ENCODE measurements around the gene HELT. TPM values are rescaled to one million over a fixed set of nuclear protein-coding genes. Genes with fewer than 3 reads are reported as not detected.
"Not testable (repeated sequence)": the region's sequence is repeated elsewhere in the genome, so short reads cannot be mapped to it uniquely, and the experiment has no call there.

Gene HELT
- polyA plus RNA-seq (2013, experiment 1 of 2) = not detected
- not detected for polyA plus RNA-seq (2013, experiment 2 of 2)

- Histone ChIP-seq H3K27ac (ENCODE audit: low read depth, low read length) (no peak within 1 kb of the TSS), H3K36me3 (ENCODE audit: insufficient read depth, low read length) (no peaks in the 10 kb centered on the region), H3K4me1 (ENCODE audit: insufficient read depth, low read length) (peaks cover 30% of the 10 kb centered on the region), H3K4me3 (ENCODE audit: low read length) (peak within 1 kb of the TSS; percentile 34), H3K27me3 (ENCODE audit: insufficient read depth, low read length) (peaks cover 100% of the 10 kb centered on the region), H3K9ac (ENCODE audit: low read depth, low read length) (no peak within 1 kb of the TSS), H3K9me3 (ENCODE audit: insufficient read depth, low read depth, low read length) (no peaks in the 10 kb centered on the region)
- under 1% methylated on average over 58 of the region's 58 CpGs for WGBS
Observed at GRCh38 chr4:185017964-185018772, at the start of gene HELT. Gene HELT, plus strand, starts transcription at chr4:185018490. Its CDS starts 439 bp downstream, at chr4:185018929.

GRCh38 chr4:184968784-184969201 lies 49.5 kb upstream of the HELT start:
- H3K36me3 ChIP-seq (ENCODE audit: insufficient read depth, low read length) = no peaks in the 10 kb centered on the region
- no peak overlapping the region for H3K4me3 ChIP-seq (ENCODE audit: low read length)
- peaks cover 9% of the 10 kb centered on the region; the same call in 1 of the 2 replicates for H3K9me3 ChIP-seq (ENCODE audit: insufficient read depth, low read depth, low read length)
- no peak overlapping the region for H3K27ac ChIP-seq (ENCODE audit: low read depth, low read length)
- WGBS = 86% methylated on average over 5 of the region's 5 CpGs
- no peaks in the 10 kb centered on the region for H3K4me1 ChIP-seq (ENCODE audit: insufficient read depth, low read length)
- H3K9ac ChIP-seq (ENCODE audit: low read depth, low read length) = no peak overlapping the region
- no peaks in the 10 kb centered on the region for H3K27me3 ChIP-seq (ENCODE audit: insufficient read depth, low read length)

GRCh38 chr4:184969610-184970009 lies 48.7 kb upstream of the HELT start:
- WGBS = 90% methylated on average over 5 of the region's 5 CpGs
- Histone ChIP-seq H3K4me1 (ENCODE audit: insufficient read depth, low read length) (no peaks in the 10 kb centered on the region), H3K4me3 (ENCODE audit: low read length) (no peak overlapping the region), H3K27me3 (ENCODE audit: insufficient read depth, low read length) (no peaks in the 10 kb centered on the region), H3K9ac (ENCODE audit: low read depth, low read length) (no peak overlapping the region), H3K27ac (ENCODE audit: low read depth, low read length) (no peak overlapping the region), H3K36me3 (ENCODE audit: insufficient read depth, low read length) (no peaks in the 10 kb centered on the region), H3K9me3 (ENCODE audit: insufficient read depth, low read depth, low read length) (peaks cover 9% of the 10 kb centered on the region; the same call in 1 of the 2 replicates)

- Histone ChIP-seq H3K4me3 (ENCODE audit: low read length) (no peak overlapping the region), H3K36me3 (ENCODE audit: insufficient read depth, low read length) (no peaks in the 10 kb centered on the region), H3K9me3 (ENCODE audit: insufficient read depth, low read depth, low read length) (peaks cover 9% of the 10 kb centered on the region; the same call in 1 of the 2 replicates), H3K9ac (ENCODE audit: low read depth, low read length) (no peak overlapping the region), H3K4me1 (ENCODE audit: insufficient read depth, low read length) (no peaks in the 10 kb centered on the region), H3K27ac (ENCODE audit: low read depth, low read length) (no peak overlapping the region), H3K27me3 (ENCODE audit: insufficient read depth, low read length) (no peaks in the 10 kb centered on the region)
- 92% methylated on average over 7 of the region's 7 CpGs for WGBS
Observed at GRCh38 chr4:184972991-184973390, 45.3 kb upstream of the HELT start.

- 91% methylated on average over 2 of the region's 2 CpGs for WGBS
Observed at GRCh38 chr4:184976348-184976747, 41.9 kb upstream of the HELT start.

GRCh38 chr4:184977747-184978146 lies 40.5 kb upstream of the HELT start:
- no peaks in the 10 kb centered on the region for H3K27me3 ChIP-seq (ENCODE audit: insufficient read depth, low read length)
- 93% methylated on average over 2 of the region's 3 CpGs for WGBS
- H3K4me1 ChIP-seq (ENCODE audit: insufficient read depth, low read length) = no peaks in the 10 kb centered on the region
- H3K27ac ChIP-seq (ENCODE audit: low read depth, low read length) = no peak overlapping the region
- H3K9me3 ChIP-seq (ENCODE audit: insufficient read depth, low read depth, low read length) = no peaks in the 10 kb centered on the region
- no peak overlapping the region for H3K4me3 ChIP-seq (ENCODE audit: low read length)
- no peak overlapping the region for H3K9ac ChIP-seq (ENCODE audit: low read depth, low read length)
- no peaks in the 10 kb centered on the region for H3K36me3 ChIP-seq (ENCODE audit: insufficient read depth, low read length)

More at GRCh38 chr4:184976348-184976747, 41.9 kb upstream of the HELT start:
- not testable (repeated sequence) for H3K27me3 ChIP-seq (ENCODE audit: insufficient read depth, low read length); H3K4me3 ChIP-seq (ENCODE audit: low read length); H3K9ac ChIP-seq (ENCODE audit: low read depth, low read length); H3K27ac ChIP-seq (ENCODE audit: low read depth, low read length); H3K9me3 ChIP-seq (ENCODE audit: insufficient read depth, low read depth, low read length); H3K4me1 ChIP-seq (ENCODE audit: insufficient read depth, low read length); H3K36me3 ChIP-seq (ENCODE audit: insufficient read depth, low read length)

- Histone ChIP-seq H3K4me1 (ENCODE audit: insufficient read depth, low read length) (no peaks in the 10 kb centered on the region), H3K36me3 (ENCODE audit: insufficient read depth, low read length) (no peaks in the 10 kb centered on the region), H3K27ac (ENCODE audit: low read depth, low read length) (no peak overlapping the region), H3K9me3 (ENCODE audit: insufficient read depth, low read depth, low read length) (no peaks in the 10 kb centered on the region), H3K9ac (ENCODE audit: low read depth, low read length) (no peak overlapping the region), H3K4me3 (ENCODE audit: low read length) (no peak overlapping the region), H3K27me3 (ENCODE audit: insufficient read depth, low read length) (no peaks in the 10 kb centered on the region)
- 84% methylated on average over 6 of the region's 6 CpGs for WGBS
Observed at GRCh38 chr4:184978211-184978610, 40.1 kb upstream of the HELT start.

- Histone ChIP-seq H3K9me3 (ENCODE audit: insufficient read depth, low read depth, low read length) (no peaks in the 10 kb centered on the region), H3K4me1 (ENCODE audit: insufficient read depth, low read length) (0 out of 2 replicates have a peak, but pooled peaks cover 5% of the 10 kb centered on the region), H3K27me3 (ENCODE audit: insufficient read depth, low read length) (no peaks in the 10 kb centered on the region), H3K9ac (ENCODE audit: low read depth, low read length) (no peak overlapping the region), H3K27ac (ENCODE audit: low read depth, low read length) (no peak overlapping the region), H3K4me3 (ENCODE audit: low read length) (no peak overlapping the region), H3K36me3 (ENCODE audit: insufficient read depth, low read length) (no peaks in the 10 kb centered on the region)
- 89% methylated on average over 18 of the region's 18 CpGs for WGBS
Observed at GRCh38 chr4:184979461-184980124, 38.7 kb upstream of the HELT start.

- no peaks in the 10 kb centered on the region for H3K36me3 ChIP-seq (ENCODE audit: insufficient read depth, low read length)
- no peak overlapping the region for H3K27ac ChIP-seq (ENCODE audit: low read depth, low read length)
- 93% methylated on average over 6 of the region's 6 CpGs for whole genome bisulfite sequencing
- 0 out of 2 replicates have a peak, but pooled peaks cover 5% of the 10 kb centered on the region for H3K4me1 ChIP-seq (ENCODE audit: insufficient read depth, low read length)
- H3K9ac ChIP-seq (ENCODE audit: low read depth, low read length) = no peak overlapping the region
- no peaks in the 10 kb centered on the region for H3K9me3 ChIP-seq (ENCODE audit: insufficient read depth, low read depth, low read length)
- no peaks in the 10 kb centered on the region for H3K27me3 ChIP-seq (ENCODE audit: insufficient read depth, low read length)
- H3K4me3 ChIP-seq (ENCODE audit: low read length) = no peak overlapping the region
Observed at GRCh38 chr4:184980261-184980660, 38.0 kb upstream of the HELT start.

GRCh38 chr4:184983672-184984356 lies 34.5 kb upstream of the HELT start:
- 49% methylated on average over 21 of the region's 21 CpGs for WGBS
- 0 out of 2 replicates have a peak, but pooled peaks cover 5% of the 10 kb centered on the region for H3K4me1 ChIP-seq (ENCODE audit: insufficient read depth, low read length)
- no peak overlapping the region for H3K27ac ChIP-seq (ENCODE audit: low read depth, low read length)
- H3K27me3 ChIP-seq (ENCODE audit: insufficient read depth, low read length) = no peaks in the 10 kb centered on the region
- H3K9ac ChIP-seq (ENCODE audit: low read depth, low read length) = no peak overlapping the region
- H3K4me3 ChIP-seq (ENCODE audit: low read length) = peak overlapping the region; percentile 20; the same call in 1 of the 2 replicates
- H3K36me3 ChIP-seq (ENCODE audit: insufficient read depth, low read length) = no peaks in the 10 kb centered on the region
- H3K9me3 ChIP-seq (ENCODE audit: insufficient read depth, low read depth, low read length) = no peaks in the 10 kb centered on the region

Data from HUES64 (cell line).